ENCODE measurements around the gene BCAT1. TPM values are rescaled to one million over a fixed set of nuclear protein-coding genes. Genes with fewer than 3 reads are reported as not detected.

The BCAT1 gene
- total and polyA plus RNA-seq, 2 experiments from 2014 or later = 60.6 to 72.1 TPM

- TF ChIP-seq EZH2 (IDR thresholded peaks at IDR 0.05; ENCODE audit: insufficient read depth, poor library complexity, severe bottlenecking) = no peak
- TF ChIP-seq EZH2phosphoT487 (IDR thresholded peaks at IDR 0.05; ENCODE audit: insufficient read depth, low read depth) = no peak
- no peak overlapping the region for H2AFZ ChIP-seq
- H4K20me1 ChIP-seq (ENCODE audit: insufficient read depth) = no peaks in the 10 kb centered on the region
- H3K79me2 ChIP-seq (ENCODE audit: insufficient read depth) = no peaks in the 10 kb centered on the region
- H3K4me1 ChIP-seq (ENCODE audit: insufficient read depth) = no peaks in the 10 kb centered on the region
- no peak overlapping the region for H3K27ac ChIP-seq
- H3K27me3 ChIP-seq (replicated peaks; ENCODE audit: insufficient read depth) = no peaks in the 10 kb centered on the region
- in situ Hi-C loops (cut with MboI) = no loop called here
- no peaks in the 10 kb centered on the region for H3K9me2 ChIP-seq (ENCODE audit: insufficient read depth)
- H3K9ac ChIP-seq = no peak overlapping the region
- H3K4me3 ChIP-seq = no peak overlapping the region
- no peak overlapping the region for H3K4me2 ChIP-seq (ENCODE audit: unreplicated experiment)
- DNase-seq = no peak
- H3F3A ChIP-seq (ENCODE audit: insufficient read depth) = peaks cover 3% of the 10 kb centered on the region; the same call in 1 of the 2 replicates
- WGBS, 2 experiments (ENCODE audit: low coverage in 1 of 2, low lambda C conversion rate in 2 of 2, missing lambda C conversion rate in 2 of 2) = 55 to 71% methylated on average over 2 of the region's 2 CpGs
- H3K36me3 ChIP-seq (ENCODE audit: low read depth) = 0 out of 2 replicates have a peak, but pooled peaks cover 4% of the 10 kb centered on the region
- H3K9me3 ChIP-seq (ENCODE audit: low read depth) = no peaks in the 10 kb centered on the region
Observed at GRCh38 chr12:24808651-24809050, 140.2 kb downstream of the BCAT1 start.

GRCh38 chr12:24806386-24806785 is 142.5 kb downstream of the BCAT1 start:
- Histone ChIP-seq H2AFZ (no peak overlapping the region), H4K20me1 (ENCODE audit: insufficient read depth) (no peaks in the 10 kb centered on the region), H3K4me3 (no peak overlapping the region), H3K36me3 (ENCODE audit: low read depth) (no peaks in the 10 kb centered on the region), H3K9ac (no peak overlapping the region), H3K4me1 (ENCODE audit: insufficient read depth) (no peaks in the 10 kb centered on the region), H3K27ac (no peak overlapping the region), H3K9me3 (ENCODE audit: low read depth) (no peaks in the 10 kb centered on the region), H3F3A (ENCODE audit: insufficient read depth) (peaks cover under 1% of the 10 kb centered on the region; the same call in 1 of the 2 replicates), H3K27me3 (replicated peaks; ENCODE audit: insufficient read depth) (no peaks in the 10 kb centered on the region), H3K9me2 (ENCODE audit: insufficient read depth) (no peaks in the 10 kb centered on the region), H3K79me2 (ENCODE audit: insufficient read depth) (no peaks in the 10 kb centered on the region), H3K4me2 (ENCODE audit: unreplicated experiment) (no peak overlapping the region)
- in situ Hi-C loops (cut with MboI) = no loop called here
- no peak for DNase-seq
- 41 to 48% methylated on average over 2 of the region's 2 CpGs for WGBS, 2 experiments (ENCODE audit: low coverage in 1 of 2, low lambda C conversion rate in 2 of 2, missing lambda C conversion rate in 2 of 2)
- TF ChIP-seq EZH2phosphoT487 (IDR thresholded peaks at IDR 0.05; ENCODE audit: insufficient read depth, low read depth) (no peak), EZH2 (IDR thresholded peaks at IDR 0.05; ENCODE audit: insufficient read depth, poor library complexity, severe bottlenecking) (no peak)

GRCh38 chr12:24803430-24804245 is 145.3 kb downstream of the BCAT1 start:
- H4K20me1 ChIP-seq (ENCODE audit: insufficient read depth) = no peaks in the 10 kb centered on the region
- in situ Hi-C loops (cut with MboI) = no loop called here
- H3F3A ChIP-seq (ENCODE audit: insufficient read depth) = no peaks in the 10 kb centered on the region
- no peak overlapping the region for H3K9ac ChIP-seq
- H2AFZ ChIP-seq = no peak overlapping the region
- H3K4me3 ChIP-seq = no peak overlapping the region
- TF ChIP-seq EZH2phosphoT487 (IDR thresholded peaks at IDR 0.05; ENCODE audit: insufficient read depth, low read depth) (no peak), EZH2 (IDR thresholded peaks at IDR 0.05; ENCODE audit: insufficient read depth, poor library complexity, severe bottlenecking) (no peak)
- H3K9me2 ChIP-seq (ENCODE audit: insufficient read depth) = no peaks in the 10 kb centered on the region
- H3K9me3 ChIP-seq (ENCODE audit: low read depth) = no peaks in the 10 kb centered on the region
- H3K79me2 ChIP-seq (ENCODE audit: insufficient read depth) = no peaks in the 10 kb centered on the region
- DNase-seq = no peak
- no peaks in the 10 kb centered on the region; the same call in 1 of the 2 replicates for H3K27me3 ChIP-seq (replicated peaks; ENCODE audit: insufficient read depth)
- H3K36me3 ChIP-seq (ENCODE audit: low read depth) = no peaks in the 10 kb centered on the region
- no peaks in the 10 kb centered on the region for H3K4me1 ChIP-seq (ENCODE audit: insufficient read depth)
- 28 to 38% methylated on average over 5 of the region's 5 CpGs for WGBS, 2 experiments (ENCODE audit: low coverage in 1 of 2, low lambda C conversion rate in 2 of 2, missing lambda C conversion rate in 2 of 2)
- H3K4me2 ChIP-seq (ENCODE audit: unreplicated experiment) = no peak overlapping the region
- no peak overlapping the region for H3K27ac ChIP-seq

- Histone ChIP-seq H3K27ac (no peak overlapping the region), H4K20me1 (ENCODE audit: insufficient read depth) (no peaks in the 10 kb centered on the region), H3K4me2 (ENCODE audit: unreplicated experiment) (no peak overlapping the region), H3K4me1 (ENCODE audit: insufficient read depth) (no peaks in the 10 kb centered on the region), H3K4me3 (no peak overlapping the region), H3K9me2 (ENCODE audit: insufficient read depth) (no peaks in the 10 kb centered on the region), H3K79me2 (ENCODE audit: insufficient read depth) (no peaks in the 10 kb centered on the region), H3K9ac (no peak overlapping the region), H3K36me3 (ENCODE audit: low read depth) (no peaks in the 10 kb centered on the region), H3K27me3 (replicated peaks; ENCODE audit: insufficient read depth) (no peaks in the 10 kb centered on the region; the same call in 1 of the 2 replicates), H2AFZ (no peak overlapping the region), H3F3A (ENCODE audit: insufficient read depth) (no peaks in the 10 kb centered on the region), H3K9me3 (ENCODE audit: low read depth) (no peaks in the 10 kb centered on the region)
- DNase-seq = no peak
- in situ Hi-C loops (cut with MboI) = no loop called here
- TF ChIP-seq EZH2phosphoT487 (IDR thresholded peaks at IDR 0.05; ENCODE audit: insufficient read depth, low read depth) (no peak), EZH2 (IDR thresholded peaks at IDR 0.05; ENCODE audit: insufficient read depth, poor library complexity, severe bottlenecking) (no peak)
Observed at GRCh38 chr12:24798335-24798734, 150.6 kb downstream of the BCAT1 start.

Data from GM23248 (cell line).